ENCODE results near the gene EIF2AK3.

GRCh38 chr2:88549616-88550292 lies 77.5 kb downstream of the EIF2AK3 start:
- no peak for TF ChIP-seq TAF1 (IDR thresholded peaks at IDR 0.05; ENCODE audit: borderline replicate concordance, low read depth, low read length)
- no peak for TF ChIP-seq POLR2AphosphoS5 (IDR thresholded peaks at IDR 0.05; ENCODE audit: low read depth, low read length)

All from GM12892 (cell line).